Dermis microvascular lymphatic vessel endothelial cell (primary cell): Measurements from ENCODE around the gene MLX. TPM values are rescaled to one million over a fixed set of nuclear protein-coding genes. Genes with fewer than 3 reads are reported as not detected.
"Not testable (repeated sequence)": the region's sequence is repeated elsewhere in the genome, so short reads cannot be mapped to it uniquely, and the experiment has no call there.

ENCODE experiments used
- DNase-seq, 2 donors: peaks; one replicate each; pipeline versions ENCODE4 v3.0.0 to v3.0.0-alpha.2; 2010; ENCODE audit warnings: low read depth in 2 of 2
- total RNA-seq: library from RNA; depleted of rRNA; stranded (reverse); fragments of >200 nt; gene quantifications from 2 replicates; pipeline ENCODE4 v1.2.1, GENCODE V29; 2014

MLX gene
- total RNA-seq, 1 donor from 2014 or later = 25.4 TPM

DNA sequence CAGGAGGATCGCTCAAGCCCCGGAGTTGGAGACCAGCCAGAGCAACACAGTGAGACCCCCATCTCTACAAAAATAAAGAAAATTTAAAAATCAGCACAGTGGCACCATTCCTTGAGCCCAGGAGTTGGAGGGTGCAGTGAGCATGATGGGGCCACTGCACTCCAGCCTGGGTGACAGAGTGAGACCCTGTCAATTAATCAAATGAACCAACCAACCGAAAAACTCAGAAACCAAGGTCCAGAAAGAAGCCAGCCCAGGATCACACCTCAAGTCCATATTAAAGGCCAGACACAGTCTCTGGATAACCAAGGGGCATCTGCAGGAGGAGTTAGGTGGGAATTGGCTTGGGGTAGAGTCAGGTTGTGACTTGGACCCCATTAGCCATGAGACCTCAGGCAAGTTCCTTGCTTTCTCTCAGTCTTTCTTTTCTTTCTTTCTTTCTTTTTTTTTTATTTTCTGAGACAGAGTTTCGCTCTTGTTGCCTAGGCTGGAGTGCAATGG, 11.7 kb upstream of the MLX start:
- DNase-seq = no peak

DNA sequence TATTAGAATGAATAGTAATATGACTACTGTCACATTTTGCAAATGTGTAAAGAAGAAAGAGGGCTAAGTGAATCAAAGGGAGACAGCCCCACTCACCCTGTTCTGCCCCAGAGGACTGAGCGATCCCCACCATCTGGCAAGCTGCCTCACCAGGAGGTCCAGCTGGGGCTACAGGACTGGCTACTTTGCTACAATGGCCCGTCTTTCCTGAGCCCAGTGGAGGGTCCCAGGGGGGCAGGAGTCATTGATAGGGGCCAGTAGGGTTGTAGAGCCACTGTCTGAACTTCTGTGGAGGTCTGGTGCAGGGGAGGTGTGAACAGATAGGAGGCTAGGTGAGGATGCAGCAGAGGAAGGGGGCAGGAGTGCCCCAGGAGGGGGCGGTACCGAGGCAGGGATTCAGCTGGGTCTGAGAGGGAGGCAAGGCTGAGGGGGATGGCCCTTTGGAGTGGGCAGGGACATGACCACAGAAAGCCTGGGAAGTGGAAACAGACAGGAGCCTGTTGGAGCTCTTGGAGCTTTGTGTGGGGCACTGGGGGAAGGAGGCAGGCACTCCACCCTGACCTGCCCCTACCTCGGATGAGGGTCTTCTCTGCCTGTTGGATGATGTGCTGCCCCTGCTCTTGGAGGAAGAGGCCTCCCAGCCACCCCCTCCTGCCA, 10.8 kb upstream of the MLX start:
- DNase-seq = not testable (repeated sequence)

DNA sequence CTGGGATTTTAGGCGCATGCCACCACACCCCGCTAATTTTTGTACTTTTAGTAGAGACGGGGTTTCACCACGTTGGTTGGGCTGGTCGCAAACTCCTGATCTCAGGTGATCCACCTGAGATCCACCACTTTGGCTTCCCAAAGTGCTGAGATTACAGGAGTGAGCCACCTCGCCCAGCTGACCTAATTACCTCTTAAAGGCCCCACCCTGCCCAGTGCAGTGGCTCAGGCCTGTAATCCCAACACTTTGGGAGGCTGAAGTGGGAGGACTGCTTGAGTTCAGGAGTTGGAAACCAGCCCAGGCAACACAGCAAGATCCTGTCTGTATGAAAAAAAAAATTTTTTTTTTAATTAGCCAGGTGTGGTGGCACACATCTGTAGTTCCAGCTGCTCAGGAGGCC, 7.8 kb upstream of the MLX start:
- DNase-seq = no peak

DNA sequence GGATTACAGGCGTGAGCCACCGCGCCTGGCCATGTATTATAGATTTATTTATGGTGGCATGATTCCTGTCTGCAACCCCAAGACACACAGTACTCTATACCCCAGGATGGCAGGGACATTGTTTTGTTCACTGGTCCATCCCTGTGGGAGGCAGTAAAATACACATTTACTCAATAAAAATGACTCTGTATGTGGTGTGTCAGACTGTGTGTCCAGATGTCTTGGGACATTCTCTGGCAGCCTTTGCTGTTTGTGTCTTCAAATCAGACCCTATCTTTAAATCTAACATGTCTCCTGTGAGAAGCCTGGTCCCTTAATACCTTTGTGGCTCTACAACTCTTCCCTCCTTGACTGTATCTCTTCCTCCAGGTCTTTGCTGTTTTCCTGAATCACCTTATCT, 6.7 kb upstream of the MLX start:
- no peak for DNase-seq

- peak; percentile 96 to 98 for DNase-seq
Measured at GRCh38 chr17:42561897-42562387, 5.0 kb upstream of the MLX start, which contains the start of gene COASY. Gene COASY, plus strand, starts transcription at chr17:42562148. Its CDS starts 475 bp downstream, at chr17:42562623.

- peak in 1 of 2 donors; percentile 34 for DNase-seq
Measured at GRCh38 chr17:42562388-42563142, 4.3 kb upstream of the MLX start.

GRCh38 chr17:42563143-42563509, 3.8 kb upstream of the MLX start:
- DNase-seq = no peak

GRCh38 chr17:42563543-42563942, 3.4 kb upstream of the MLX start:
- peak in 1 of 2 donors; percentile 29 for DNase-seq

DNA sequence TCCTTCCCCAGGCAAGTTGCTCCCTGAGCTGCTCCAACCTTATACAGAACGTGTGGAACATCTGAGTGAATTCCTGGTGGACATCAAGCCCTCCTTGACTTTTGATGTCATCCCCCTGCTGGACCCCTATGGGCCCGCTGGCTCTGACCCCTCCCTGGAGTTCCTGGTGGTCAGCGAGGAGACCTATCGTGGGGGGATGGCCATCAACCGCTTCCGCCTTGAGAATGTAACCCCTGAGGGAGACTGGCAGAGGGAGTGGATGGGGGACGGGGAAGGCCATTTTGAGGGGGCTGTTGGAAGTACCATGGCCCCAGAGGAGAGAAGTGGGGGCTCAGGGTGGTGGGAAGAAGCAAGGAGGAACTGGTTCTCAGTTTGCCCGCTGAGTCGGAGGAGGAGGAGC, 3.0 kb upstream of the MLX start:
- no peak for DNase-seq

- no peak for DNase-seq
Measured at GRCh38 chr17:42564815-42565522, 1.9 kb upstream of the MLX start.

DNA sequence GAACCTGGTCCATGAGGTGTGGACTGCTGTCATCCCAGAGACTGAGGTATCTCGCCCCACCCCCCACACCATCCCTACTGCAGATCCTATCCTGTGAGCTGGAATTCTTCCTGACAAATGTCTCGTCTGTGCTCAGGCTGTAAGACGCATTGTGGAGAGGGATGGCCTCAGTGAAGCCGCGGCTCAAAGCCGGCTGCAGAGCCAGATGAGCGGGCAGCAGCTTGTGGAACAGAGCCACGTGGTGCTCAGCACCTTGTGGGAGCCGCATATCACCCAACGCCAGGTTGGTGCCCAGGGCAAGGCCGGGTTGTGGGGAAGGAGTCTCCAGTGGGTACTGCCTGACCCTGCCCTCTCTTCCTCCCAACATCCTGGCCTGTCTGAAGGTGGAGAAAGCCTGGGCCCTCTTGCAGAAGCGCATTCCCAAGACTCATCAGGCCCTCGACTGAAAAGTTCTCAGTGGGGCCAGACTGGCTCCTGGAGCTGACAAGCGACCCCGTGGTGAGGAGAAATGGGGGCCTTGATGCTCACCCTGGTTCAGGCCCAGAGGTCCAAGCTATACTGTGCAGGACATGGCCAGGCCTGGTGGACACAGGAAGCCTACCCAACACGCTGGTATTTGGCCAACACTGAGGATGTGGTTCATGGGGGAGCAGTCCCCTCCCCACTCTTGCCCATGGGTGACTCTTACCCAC, 1.2 kb upstream of the MLX start:
- no peak for DNase-seq

GRCh38 chr17:42566215-42566882, 551 bp upstream of the MLX start:
- DNase-seq = no peak

DNA sequence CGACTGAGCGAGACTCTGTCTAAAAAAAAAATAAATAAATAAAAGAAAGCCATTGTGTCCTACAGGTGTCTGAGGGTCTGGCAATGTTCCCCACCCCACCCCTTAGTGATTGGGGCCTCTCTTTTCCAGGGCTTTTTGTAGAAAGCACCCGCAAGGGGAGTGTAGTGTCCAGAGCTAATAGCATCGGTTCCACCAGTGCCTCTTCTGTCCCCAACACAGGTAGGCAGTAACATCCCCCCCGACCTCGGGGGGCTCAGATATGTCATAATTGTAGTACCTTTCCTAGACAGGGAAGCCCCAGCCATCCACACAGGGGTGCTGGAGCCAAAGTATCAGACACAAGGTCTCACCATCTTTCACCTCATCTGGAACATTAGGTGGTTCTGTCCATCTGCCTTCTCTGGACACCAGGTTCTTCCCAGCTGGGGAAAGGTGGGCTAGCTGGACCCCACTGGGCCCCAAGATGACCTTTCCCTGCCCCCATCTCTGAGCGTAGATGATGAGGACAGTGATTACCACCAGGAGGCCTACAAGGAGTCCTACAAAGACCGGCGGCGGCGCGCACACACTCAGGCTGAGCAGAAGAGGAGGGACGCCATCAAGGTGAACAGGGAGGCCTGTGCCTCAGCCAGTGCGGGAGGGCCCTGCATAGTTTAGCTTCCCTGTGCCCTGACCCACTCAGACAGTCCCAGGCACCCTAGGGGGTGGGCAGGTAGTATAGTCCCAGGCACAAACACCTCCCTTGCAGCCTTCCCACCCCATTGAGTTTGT, 1.6 kb downstream of the MLX start:
- no peak for DNase-seq

- DNase-seq = no peak
Measured at GRCh38 chr17:42571435-42572225, 4.7 kb downstream of the MLX start.

GRCh38 chr17:42573095-42573494, 6.2 kb downstream of the MLX start:
- DNase-seq = no peak

DNA sequence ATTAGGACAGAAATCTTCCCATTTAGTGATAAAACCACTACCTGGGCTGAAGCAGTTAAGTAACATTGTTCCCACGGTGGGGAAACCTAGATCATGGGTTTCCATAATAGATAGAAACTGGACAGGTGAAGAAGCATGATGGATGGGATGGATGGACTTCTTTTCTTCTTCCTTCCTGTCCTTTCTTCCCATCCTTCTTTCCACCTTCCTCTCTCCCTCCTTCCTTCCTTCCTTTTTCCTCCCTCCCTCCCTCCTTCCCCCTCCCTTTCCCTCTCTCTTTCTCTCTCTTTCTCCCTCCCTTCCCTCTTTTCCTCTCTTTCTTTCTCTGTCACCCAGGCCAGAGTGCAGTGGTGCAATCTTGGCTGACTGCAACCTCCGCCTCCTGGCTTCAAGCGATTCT, 7.6 kb downstream of the MLX start:
- DNase-seq = no peak

- DNase-seq = no peak
Measured at GRCh38 chr17:42577140-42577531, 10.2 kb downstream of the MLX start.

- peak; percentile 80 to 94 for DNase-seq
Measured at GRCh38 chr17:42577532-42578281, 10.8 kb downstream of the MLX start, which contains the start of gene PSMC3IP. Gene PSMC3IP, minus strand, starts transcription at chr17:42577729. Its CDS starts 43 bp downstream, at chr17:42577686.
